Measurements from ENCODE around the gene TUT1. TPM values are rescaled to one million over a fixed set of nuclear protein-coding genes. Genes with fewer than 3 reads are reported as not detected.

Gene TUT1
- total and polyA plus RNA-seq, 2 of the 4 experiments (the other 2 are of a cell fraction) = 4.3 to 10.1 TPM

DNA sequence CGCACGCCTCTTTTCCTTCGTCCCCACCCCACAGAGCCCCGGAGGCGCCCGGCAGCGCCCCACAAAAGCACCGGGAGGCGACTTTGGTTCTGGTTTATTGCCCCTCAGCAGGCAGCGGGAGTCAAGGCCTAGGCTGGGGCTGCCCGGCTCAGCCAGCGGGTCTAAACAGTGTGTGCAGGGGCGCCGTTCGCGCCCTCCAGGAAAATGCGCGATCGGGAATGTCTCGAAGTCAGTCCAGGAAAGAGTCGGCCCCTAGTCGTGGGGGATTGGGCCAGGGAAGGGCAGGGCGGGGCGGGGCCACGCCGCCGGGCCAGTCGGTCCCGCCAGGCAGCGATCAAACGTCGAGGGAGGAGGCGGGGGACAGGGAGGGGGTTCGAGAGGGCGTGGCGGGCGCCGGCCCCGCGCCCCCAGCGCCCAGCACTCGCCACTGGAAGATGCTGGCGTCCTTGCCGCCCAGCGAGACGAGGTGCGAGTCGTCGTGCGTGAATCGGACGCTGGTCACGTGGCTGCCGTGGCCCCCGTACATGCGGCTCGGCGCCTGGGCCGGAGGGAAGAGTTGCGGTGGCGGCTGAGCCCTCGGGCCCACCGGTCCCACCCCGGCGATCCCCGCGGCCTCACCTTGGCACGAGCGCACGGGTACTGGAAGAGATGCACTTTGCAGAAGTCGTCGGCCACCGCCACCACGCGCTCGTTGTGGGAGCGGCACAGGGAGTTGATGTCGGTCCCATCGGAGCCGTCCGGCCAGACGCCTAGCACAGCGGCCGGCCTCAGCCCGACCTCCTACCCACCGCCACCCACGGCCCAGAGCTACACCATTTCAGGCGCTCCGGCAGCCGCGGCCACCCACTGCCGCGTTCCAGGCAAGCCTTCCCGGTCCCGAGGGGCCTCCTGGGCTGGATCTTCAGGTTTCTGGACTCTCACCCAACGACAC is 11.1 kb upstream of the TUT1 start:
- ATAC-seq (ENCODE audit: low read depth) (peak; percentile 52), DNase-seq (peak; percentile 46)
- H3K9me3 ChIP-seq (ENCODE audit: control insufficient read depth, insufficient read depth, low read length) = no peaks in the 10 kb centered on the region
- H2BK15ac ChIP-seq (ENCODE audit: low read depth, low read length) = no peak overlapping the region
- peak overlapping the region; percentile 53 for H2AK9ac ChIP-seq (replicated peaks; ENCODE audit: low read depth, low read length, poor library complexity)
- H3K79me1 ChIP-seq (ENCODE audit: low read depth in 1 of 2, low read length in 2 of 2) = peaks cover 13 to 35% of the 10 kb centered on the region in 2 experiments
- 14% methylated on average over 57 of the region's 96 CpGs; no CpG with 5 or more reads in 1 of the 2 experiments for WGBS, 2 experiments (ENCODE audit: extremely low coverage in 2 of 2, insufficient read length in 1 of 2)
- H3K9ac ChIP-seq (ENCODE audit: low read depth, low read length) = peak overlapping the region; percentile 39
- H4K8ac ChIP-seq (ENCODE audit: low read depth in 2 of 2, low read length in 2 of 2) = peak overlapping the region; percentile 60 to 70; a peak in 3 of 4 replicates
- no peak overlapping the region; the same call in 1 of the 2 replicates for H3K23ac ChIP-seq (ENCODE audit: low read depth, low read length)
- H4K5ac ChIP-seq (ENCODE audit: low read depth, low read length) = peak overlapping the region; percentile 55
- in situ Hi-C loops (cut with MboI; ENCODE audit: low sequenced_read_pairs) (no loop called here), dilution Hi-C loops (cut with HindIII; ENCODE audit: low sequenced_read_pairs, unreplicated experiment) (no loop called here), intact Hi-C loops (cut with micrococcal nuclease) (no loop called here)
- H2BK5ac ChIP-seq (ENCODE audit: low read depth, low read length, poor library complexity, severe bottlenecking) = peak overlapping the region; percentile 29
- peak overlapping the region; percentile 46 for H2AK5ac ChIP-seq (ENCODE audit: low read depth, low read length)
- no peak overlapping the region for H2BK120ac ChIP-seq (ENCODE audit: low read depth, low read length)
- H3K4me1 ChIP-seq (ENCODE audit: control insufficient read depth, insufficient read depth, low read length) = peaks cover 7% of the 10 kb centered on the region
- H3K56ac ChIP-seq (ENCODE audit: extremely low read depth, insufficient read depth, low read length) = peak overlapping the region; percentile 1; the same call in 1 of the 2 replicates
- peak overlapping the region; percentile 64 for H3K4ac ChIP-seq (ENCODE audit: low read depth, low read length)
- TF ChIP-seq SMC3 (IDR thresholded peaks at IDR 0.05; ENCODE audit: low read depth, low read length) (no peak), USF2 (IDR thresholded peaks at IDR 0.05; ENCODE audit: low read depth, low read length) (peak; percentile 45; the same call in 1 of the 2 replicates), MAZ (IDR thresholded peaks at IDR 0.05; ENCODE audit: borderline replicate concordance, low read depth, low read length) (no peak), RFX5 (IDR thresholded peaks at IDR 0.05; ENCODE audit: low read depth, low read length) (no peak)
- H3K4me3 ChIP-seq (ENCODE audit: insufficient read depth, low read depth, low read length) = peak overlapping the region; percentile 42
- peaks cover 30% of the 10 kb centered on the region for H3K36me3 ChIP-seq (ENCODE audit: control insufficient read depth, insufficient read depth, low read length)
- peak overlapping the region; percentile 43 for H3K27ac ChIP-seq (ENCODE audit: insufficient read depth, low read length)
- peak overlapping the region; percentile 69 for H3K4me2 ChIP-seq (ENCODE audit: low read depth, low read length)
- peaks cover 5% of the 10 kb centered on the region for H3K9me1 ChIP-seq (ENCODE audit: insufficient read depth, low read length)
- H3K27me3 ChIP-seq (ENCODE audit: control insufficient read depth, insufficient read depth, low read length) = no peaks in the 10 kb centered on the region
- ChIA-PET POLR2A (ENCODE audit: unreplicated experiment) (interaction anchor here (0.6 to 1.7 kb wide), 2 partner anchors 11 to 621 kb away, joined by 3 to 7 read pairs; partner anchors contain the start of gene TUT1), CTCF (interaction anchor here (1.0 kb wide), 1 partner anchor 42 kb away, joined by 4 read pairs; no protein-coding TSS in a partner anchor)
- peak overlapping the region; percentile 87 for H2AFZ ChIP-seq (replicated peaks; ENCODE audit: low read length, poor library complexity)
- no peak overlapping the region for H3K18ac ChIP-seq (ENCODE audit: low read depth, low read length)
- BruUV-seq (replicated peaks) = no TSS peak
- peak overlapping the region; percentile 30; the same call in 1 of the 2 replicates for H4K91ac ChIP-seq (ENCODE audit: insufficient read depth, low read depth, low read length)
- peaks cover 17% of the 10 kb centered on the region; the same call in 1 of the 2 replicates for H4K20me1 ChIP-seq (ENCODE audit: insufficient read depth, low read length)
- H2BK20ac ChIP-seq (ENCODE audit: low read depth, low read length) = no peak overlapping the region
- H3K14ac ChIP-seq (replicated peaks; ENCODE audit: low read depth, low read length) = no peak overlapping the region; the same call in 1 of the 2 replicates
